Transverse colon (tissue), 4 donors: ENCODE data around the gene JAG1. TPM values are rescaled to one million over a fixed set of nuclear protein-coding genes. Genes with fewer than 3 reads are reported as not detected.

Source experiments
- DNase-seq: peaks from one replicate; pipeline ENCODE4 v3.0.0-alpha.2; 2019
- H3K27ac ChIP-seq, 4 donors: fragments of 200-600 bp; sonication (generic); 2 replicates each; pipeline ENCODE4 v1.5.1; 2016 to 2018; ENCODE audit warnings: inconsistent platforms in 4 of 4
- H3K27me3 ChIP-seq: fragments of 200-600 bp; sonication (generic); 2 replicates; pipeline ENCODE4 v1.5.1; 2017; ENCODE audit warnings: inconsistent platforms
- H3K36me3 ChIP-seq, 4 donors: fragments of 200-600 bp; sonication (generic); 2 replicates each; pipeline ENCODE4 v1.5.1; 2017 to 2019; ENCODE audit warnings: inconsistent platforms in 4 of 4
- H3K4me1 ChIP-seq, 4 donors: fragments of 200-600 bp; sonication (generic); 2 replicates each; pipeline ENCODE4 v1.5.1; 2017 to 2020; ENCODE audit warnings: inconsistent platforms in 4 of 4
- H3K4me3 ChIP-seq, 4 donors: fragments of 200-600 bp; sonication (generic); 1 replicate in 1 of 4; 2 replicates in 3 of 4; pipeline versions ENCODE4 v1.5.1 to v1.6.1; 2017 to 2019; ENCODE audit warnings: inconsistent platforms in 4 of 4
- H3K9me3 ChIP-seq, 2 donors: fragments of 200-600 bp; sonication (generic); 2 replicates each; pipeline ENCODE4 v1.5.1; 2017 to 2019; ENCODE audit warnings: inconsistent platforms in 2 of 2
- EP300 ChIP-seq: sonication (generic); formaldehyde crosslinking; IDR thresholded peaks from one replicate; pipeline ENCODE4 v1.6.1; 2017; ENCODE audit warnings: antibody characterized with exemption, low read depth
- POLR2A ChIP-seq: fragments of 450-650 bp; IDR thresholded peaks from one replicate; pipeline ENCODE4 v1.6.1; 2016; ENCODE audit warnings: antibody characterized with exemption, mild to moderate bottlenecking, moderate library complexity
- POLR2AphosphoS5 ChIP-seq, 3 donors: sonication (generic); formaldehyde crosslinking; IDR thresholded peaks; one replicate each; pipeline ENCODE4 v1.6.1; 2016; ENCODE audit warnings: antibody characterized with exemption in 3 of 3
- WGBS, 2 donors: methylation state at CpG; one replicate each; pipeline ENCODE4 v1.1.5; 2018; ENCODE audit warnings: low coverage in 1 of 2; 5-methylcytosine and 5-hydroxymethylcytosine counted together
- in situ Hi-C, 4 donors: fragments of 200-750 bp; cut with MboI; loops; one replicate each; pipeline versions ENCODE4 v1.15.0 to v1.15.1; 2017; ENCODE audit warnings: low sequenced_read_pairs in 3 of 4, low pct_ligation_motif_present in 1 of 4, low pct_unique_long_range_greater_than_20kb in 1 of 4
- intact Hi-C: fragments of 100-400 bp; cut with DNase I; formaldehyde crosslinking; loops from one replicate; pipeline ENCODE4 v1.15.1; 2023; ENCODE audit warnings: low total_unique reads
- total RNA-seq, 4 donors: library from RNA; depleted of rRNA; stranded (reverse); fragments of >200 nt; gene quantifications; one replicate each; pipeline ENCODE4 v1.1.0, GENCODE V29; 2016
- TF ChIP-seq, protein P1 (sequence below), 5 experiments: fragments of 200-600 bp in 3 of 5; fragments of 450-650 bp in 2 of 5; sonication (generic) in 3 of 5; IDR thresholded peaks; 1 replicate in 2 of 5; 2 replicates in 3 of 5; pipeline ENCODE4 v1.5.1; 2016 to 2017; ENCODE audit warnings: antibody characterized with exemption in 5 of 5, inconsistent platforms in 3 of 5, mild to moderate bottlenecking in 2 of 5, moderate library complexity in 1 of 5

The JAG1 gene
- total RNA-seq, 4 donors from 2014 or later: 75.0 to 117 (median 109) TPM

DNA sequence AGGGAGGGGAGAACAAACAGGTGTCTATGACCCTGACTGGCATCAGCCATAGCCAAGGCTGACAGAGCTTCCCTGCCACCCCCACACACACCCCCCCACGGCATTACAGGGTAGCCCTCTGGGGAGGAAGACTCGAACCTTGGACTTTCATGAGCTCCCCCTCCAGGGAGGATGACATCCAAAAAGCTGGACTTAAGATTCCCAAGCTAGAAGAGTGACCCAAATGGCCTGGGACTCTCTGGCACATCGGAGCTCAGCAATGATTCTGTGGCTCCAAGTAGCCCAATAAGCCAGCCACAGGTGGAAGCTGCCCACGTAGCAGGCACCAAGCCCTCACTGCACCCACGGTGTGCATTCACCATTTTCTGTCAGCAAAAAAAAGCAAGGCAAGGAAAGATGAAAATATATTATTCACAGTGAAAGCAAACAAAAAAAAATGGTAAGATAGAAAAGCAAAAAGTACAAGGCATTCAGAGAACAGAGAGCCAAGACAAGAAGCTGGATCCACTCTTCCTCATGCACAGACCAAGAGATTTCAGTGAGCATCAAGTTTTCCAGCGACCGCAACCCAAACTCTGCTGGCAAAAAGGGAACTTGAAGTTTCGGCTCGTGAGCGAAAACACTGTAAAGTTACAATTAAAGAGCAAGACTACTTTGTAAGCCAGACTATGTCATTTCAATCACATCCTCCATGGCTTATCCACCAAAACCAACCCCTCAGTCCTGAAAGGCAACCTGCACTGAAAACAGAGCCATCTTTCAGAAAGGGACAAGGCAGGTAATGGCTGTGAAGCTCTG lies 10.9 kb downstream of the JAG1 start:
- in situ Hi-C loops: loop anchor here in 1 of 4 donors (25.0 kb wide), 1 partner anchor 201 kb away; no protein-coding TSS in a partner anchor

DNA sequence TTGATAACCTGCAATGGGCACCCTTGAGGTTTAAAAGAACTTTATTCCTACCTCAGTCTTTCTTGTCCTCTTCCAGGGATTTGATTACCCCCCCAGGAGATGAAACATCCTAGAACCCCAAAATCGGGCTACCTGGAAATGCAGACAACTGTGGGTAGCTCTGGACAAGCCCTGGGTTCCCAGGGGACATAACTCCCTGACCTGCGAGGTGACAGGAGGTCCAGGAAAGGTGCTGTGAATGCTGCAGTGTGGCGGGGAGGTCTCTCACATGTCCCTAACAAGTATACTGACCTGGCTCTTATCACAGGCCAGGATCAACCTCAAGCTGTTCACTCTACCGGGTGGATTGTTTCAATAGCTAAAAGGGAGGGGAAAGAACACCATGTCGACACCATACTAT lies 11.6 kb downstream of the JAG1 start:
- 62 to 88% methylated on average over 2 to 5 of the region's 5 CpGs for WGBS, 2 donors
- no peak for DNase-seq
- Histone ChIP-seq H3K27ac (peak overlapping the region in 3 of 4 donors; percentile 61 to 74 (median 61)), H3K36me3 (peaks cover 0 to 38% (median 14%) of the 10 kb centered on the region in 4 donors), H3K4me1 (peaks cover 15 to 59% (median 28%) of the 10 kb centered on the region in 4 donors), H3K4me3 (no peak overlapping the region), H3K9me3 (no peaks in the 10 kb centered on the region), H3K27me3 (no peaks in the 10 kb centered on the region)
- in situ Hi-C loops: loop anchor here in 1 of 4 donors (25.0 kb wide), 1 partner anchor 200 kb away; no protein-coding TSS in a partner anchor
- no peak for TF ChIP-seq POLR2A
- TF ChIP-seq, protein P1, sequence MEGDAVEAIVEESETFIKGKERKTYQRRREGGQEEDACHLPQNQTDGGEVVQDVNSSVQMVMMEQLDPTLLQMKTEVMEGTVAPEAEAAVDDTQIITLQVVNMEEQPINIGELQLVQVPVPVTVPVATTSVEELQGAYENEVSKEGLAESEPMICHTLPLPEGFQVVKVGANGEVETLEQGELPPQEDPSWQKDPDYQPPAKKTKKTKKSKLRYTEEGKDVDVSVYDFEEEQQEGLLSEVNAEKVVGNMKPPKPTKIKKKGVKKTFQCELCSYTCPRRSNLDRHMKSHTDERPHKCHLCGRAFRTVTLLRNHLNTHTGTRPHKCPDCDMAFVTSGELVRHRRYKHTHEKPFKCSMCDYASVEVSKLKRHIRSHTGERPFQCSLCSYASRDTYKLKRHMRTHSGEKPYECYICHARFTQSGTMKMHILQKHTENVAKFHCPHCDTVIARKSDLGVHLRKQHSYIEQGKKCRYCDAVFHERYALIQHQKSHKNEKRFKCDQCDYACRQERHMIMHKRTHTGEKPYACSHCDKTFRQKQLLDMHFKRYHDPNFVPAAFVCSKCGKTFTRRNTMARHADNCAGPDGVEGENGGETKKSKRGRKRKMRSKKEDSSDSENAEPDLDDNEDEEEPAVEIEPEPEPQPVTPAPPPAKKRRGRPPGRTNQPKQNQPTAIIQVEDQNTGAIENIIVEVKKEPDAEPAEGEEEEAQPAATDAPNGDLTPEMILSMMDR (IDR thresholded peaks at IDR 0.05): no peak
- no peak for TF ChIP-seq EP300
- TF ChIP-seq POLR2AphosphoS5 (IDR thresholded peaks at IDR 0.05): no peak
- intact Hi-C loops: no loop called here

More for the DNA sequence above, 10.9 kb downstream of the JAG1 start:
- Histone ChIP-seq H3K9me3 (no peaks in the 10 kb centered on the region), H3K4me3 (no peak overlapping the region), H3K36me3 (peaks cover 0 to 34% (median 14%) of the 10 kb centered on the region in 4 donors), H3K4me1 (peaks cover 15 to 58% (median 30%) of the 10 kb centered on the region in 4 donors), H3K27ac (peak overlapping the region in 3 of 4 donors; percentile 28 to 74 (median 61)), H3K27me3 (no peaks in the 10 kb centered on the region)
- DNase-seq: no peak
- WGBS, 2 donors: 73 to 83% methylated on average over 2 to 10 of the region's 10 CpGs
- intact Hi-C loops: no loop called here
- TF ChIP-seq POLR2A (no peak), EP300 (no peak), POLR2AphosphoS5 (IDR thresholded peaks at IDR 0.05) (no peak)
- TF ChIP-seq, protein P1 (IDR thresholded peaks at IDR 0.05): no peak

DNA sequence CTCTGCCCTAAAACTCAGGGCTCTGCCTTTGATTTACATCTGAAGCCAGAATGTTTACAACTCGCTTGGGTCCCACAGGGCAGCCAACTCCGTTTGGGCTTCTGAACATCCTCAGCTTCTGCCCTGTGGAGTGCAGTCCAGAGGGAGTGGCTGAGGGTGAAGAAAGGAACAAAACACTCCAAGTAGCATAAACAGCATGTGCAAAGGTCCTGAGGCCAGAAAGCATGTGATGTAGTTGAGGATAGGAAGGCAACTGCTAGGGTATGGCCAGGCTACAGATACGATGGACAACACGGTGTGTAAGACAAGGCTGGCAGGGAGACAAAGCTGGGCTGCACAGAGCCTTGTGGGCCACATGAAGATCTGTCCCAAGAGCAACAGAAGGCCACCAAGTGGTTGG lies 12.5 kb downstream of the JAG1 start:
- no peak for TF ChIP-seq EP300
- TF ChIP-seq POLR2AphosphoS5 (IDR thresholded peaks at IDR 0.05): peak in 1 of 3 donors; percentile 39
- TF ChIP-seq, protein P1 (IDR thresholded peaks at IDR 0.05): no peak
- TF ChIP-seq POLR2A: no peak
- intact Hi-C loops (no loop called here), in situ Hi-C loops (loop anchor here in 1 of 4 donors (25.0 kb wide), 1 partner anchor 199 kb away; no protein-coding TSS in a partner anchor)
- WGBS, 2 donors: 61 to 69% methylated on average over 2 to 4 of the region's 4 CpGs
- Histone ChIP-seq H3K4me3 (no peak overlapping the region), H3K9me3 (no peaks in the 10 kb centered on the region), H3K36me3 (peaks cover 0 to 39% (median 11%) of the 10 kb centered on the region in 4 donors), H3K4me1 (peaks cover 18 to 57% (median 25%) of the 10 kb centered on the region in 4 donors), H3K27ac (peak overlapping the region; percentile 61 to 74 (median 61)), H3K27me3 (no peaks in the 10 kb centered on the region)
- DNase-seq: no peak

DNA sequence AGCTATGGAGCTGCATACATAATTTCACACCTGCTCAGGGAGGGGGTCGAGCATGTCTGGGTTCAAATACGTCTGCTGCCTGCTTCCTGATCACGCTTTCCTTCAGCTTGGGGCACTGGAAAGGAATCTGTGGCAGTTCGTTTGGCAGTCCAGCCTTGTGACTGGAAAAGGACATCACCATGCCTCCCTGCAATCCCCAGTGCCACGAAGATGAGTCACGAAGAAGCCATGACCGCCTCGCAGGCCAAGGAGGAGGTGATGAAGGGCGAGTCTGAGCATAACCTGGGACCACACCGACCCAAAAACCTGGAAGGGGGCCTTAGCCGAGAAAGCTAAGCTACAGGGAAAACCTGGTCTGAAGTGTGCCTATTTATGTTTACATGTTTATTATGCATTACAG lies 13.1 kb downstream of the JAG1 start:
- TF ChIP-seq POLR2AphosphoS5 (IDR thresholded peaks at IDR 0.05) (peak in 1 of 3 donors; percentile 8), EP300 (no peak)
- Histone ChIP-seq H3K4me3 (no peak overlapping the region), H3K27ac (peak overlapping the region; percentile 61 to 74 (median 61))

More for the DNA sequence above, 13.1 kb downstream of the JAG1 start:
- intact Hi-C loops: no loop called here
- no peak for DNase-seq
- in situ Hi-C loops: loop anchor here in 1 of 4 donors (25.0 kb wide), 1 partner anchor 198 kb away; no protein-coding TSS in a partner anchor
- WGBS, 2 donors: 60 to 63% methylated on average over 2 to 11 of the region's 11 CpGs
- H3K36me3 ChIP-seq: peaks cover 0 to 44% (median 13%) of the 10 kb centered on the region in 4 donors
- H3K4me1 ChIP-seq: peaks cover 18 to 57% (median 23%) of the 10 kb centered on the region in 4 donors
- no peaks in the 10 kb centered on the region for H3K9me3 ChIP-seq
- H3K27me3 ChIP-seq: no peaks in the 10 kb centered on the region
